Activated T-cell treated with anti-CD3 and anti-CD28 coated beads for 1 hour (primary cell): ENCODE measurements around the gene KAZN.

Experiments used
- DNase-seq: peaks from one replicate; pipeline ENCODE4 v3.0.0-alpha.2; 2020; ENCODE audit warnings: low read depth

The KAZN gene

DNA sequence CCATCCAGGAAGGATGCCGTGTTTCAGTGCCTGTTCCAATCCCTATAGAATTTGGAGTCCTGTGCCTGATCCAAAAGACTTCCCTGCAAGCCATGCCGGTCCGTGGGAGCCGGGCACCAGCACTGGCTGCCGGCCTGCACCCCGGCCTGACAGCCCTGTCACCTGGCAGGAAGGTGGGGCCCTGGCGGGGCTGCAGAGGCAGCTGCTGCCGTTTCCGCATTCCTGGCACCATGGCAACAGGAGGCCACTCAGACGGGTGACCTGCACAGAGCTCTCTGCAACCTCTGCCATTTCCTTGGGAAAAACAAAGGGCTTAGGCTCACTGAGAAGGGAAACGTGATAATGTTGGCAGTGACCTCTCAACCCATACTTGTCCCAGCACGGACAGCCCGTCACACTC lies 491.9 kb downstream of the KAZN start:
- DNase-seq, result no peak

DNA sequence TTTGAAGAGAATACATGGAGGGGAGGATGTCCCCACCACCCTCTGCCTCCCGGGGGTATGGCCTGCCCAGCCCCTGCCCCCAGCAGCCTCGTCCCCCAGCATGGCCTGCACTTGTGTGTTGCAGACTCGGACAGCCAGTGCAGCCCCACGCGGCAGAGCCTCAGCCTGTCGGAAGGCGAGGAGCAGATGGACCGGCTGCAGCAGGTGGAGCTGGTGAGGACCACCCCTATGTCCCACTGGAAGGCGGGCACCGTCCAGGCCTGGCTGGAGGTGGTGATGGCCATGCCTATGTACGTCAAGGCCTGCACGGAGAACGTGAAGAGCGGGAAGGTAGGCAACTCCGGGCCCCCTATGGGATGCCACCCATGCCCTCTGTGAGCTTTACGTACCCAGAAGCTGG lies 495.6 kb downstream of the KAZN start:
- no peak for DNase-seq

DNA sequence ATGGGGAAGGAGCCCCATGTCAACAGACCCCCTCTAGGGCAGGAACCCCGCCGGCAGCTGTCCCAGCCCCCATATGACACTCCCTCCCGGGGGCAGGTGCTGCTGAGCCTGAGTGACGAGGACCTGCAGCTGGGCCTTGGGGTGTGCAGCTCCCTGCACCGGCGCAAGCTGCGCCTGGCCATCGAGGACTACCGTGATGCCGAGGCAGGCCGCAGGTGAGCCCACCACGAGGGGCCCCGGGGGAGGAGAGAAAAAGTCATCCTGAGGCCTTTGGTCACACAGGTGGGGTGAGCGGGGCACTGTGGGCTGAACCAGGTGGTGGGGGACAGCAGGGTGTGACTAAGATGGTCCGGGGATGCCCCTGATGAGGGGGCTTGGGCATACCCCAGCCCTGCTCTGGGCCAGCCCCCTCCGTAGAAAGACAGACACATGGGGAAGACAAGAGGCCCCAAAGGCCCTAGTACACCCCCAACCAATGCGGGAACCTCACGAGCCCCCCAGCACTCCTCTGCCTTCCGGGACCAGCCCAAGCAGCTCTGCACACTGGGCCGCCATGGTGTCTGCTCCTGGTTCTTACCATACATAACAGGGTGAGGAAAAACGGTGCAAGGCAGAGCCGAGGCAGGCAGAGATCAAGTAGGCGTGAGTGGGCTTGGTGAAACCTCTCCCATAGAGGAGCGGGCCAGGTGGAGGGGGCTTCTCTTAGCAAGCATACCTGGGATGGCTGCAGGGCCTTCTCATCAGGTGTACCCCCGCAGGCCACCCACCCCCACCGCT lies 496.4 kb downstream of the KAZN start:
- DNase-seq, result no peak

DNA sequence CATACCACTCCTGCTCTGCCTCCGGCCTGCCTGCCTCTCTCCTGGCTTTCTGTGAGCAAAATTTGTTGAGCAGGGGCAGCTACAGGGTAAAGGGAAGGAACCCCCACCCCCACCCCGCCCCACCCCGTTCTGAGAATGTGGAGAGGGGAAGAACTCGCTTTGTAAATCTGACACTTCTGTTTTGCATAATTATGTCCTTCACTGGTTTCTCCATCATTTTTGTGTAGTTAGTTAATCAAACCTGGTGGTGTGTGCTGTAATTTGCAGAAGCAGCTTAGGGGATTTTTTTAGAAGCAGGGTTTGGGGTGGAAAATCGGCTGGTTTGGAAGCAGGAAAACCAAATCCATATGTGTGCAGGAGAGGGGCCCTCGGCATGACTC lies 497.0 kb downstream of the KAZN start:
- no peak for DNase-seq

DNA sequence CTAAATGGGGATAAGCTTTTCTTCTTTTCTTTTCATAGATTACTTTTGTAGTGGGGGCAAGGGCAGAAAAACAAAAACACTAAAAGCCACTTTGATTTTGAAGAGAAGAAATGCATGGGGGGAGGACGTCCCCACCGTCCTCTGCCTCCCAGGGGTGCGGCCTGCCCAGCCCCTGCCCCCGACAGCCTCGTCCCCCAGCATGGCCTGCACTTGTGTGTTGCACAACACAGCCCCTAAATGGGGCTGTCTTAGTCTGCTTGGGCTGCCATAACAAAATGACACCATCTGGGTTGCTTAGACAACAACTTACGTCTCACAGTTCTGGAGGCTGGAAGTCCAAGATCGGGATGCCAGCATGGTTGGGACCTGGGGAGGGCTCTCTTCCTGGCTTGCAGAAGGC lies 497.8 kb downstream of the KAZN start:
- DNase-seq, result no peak

DNA sequence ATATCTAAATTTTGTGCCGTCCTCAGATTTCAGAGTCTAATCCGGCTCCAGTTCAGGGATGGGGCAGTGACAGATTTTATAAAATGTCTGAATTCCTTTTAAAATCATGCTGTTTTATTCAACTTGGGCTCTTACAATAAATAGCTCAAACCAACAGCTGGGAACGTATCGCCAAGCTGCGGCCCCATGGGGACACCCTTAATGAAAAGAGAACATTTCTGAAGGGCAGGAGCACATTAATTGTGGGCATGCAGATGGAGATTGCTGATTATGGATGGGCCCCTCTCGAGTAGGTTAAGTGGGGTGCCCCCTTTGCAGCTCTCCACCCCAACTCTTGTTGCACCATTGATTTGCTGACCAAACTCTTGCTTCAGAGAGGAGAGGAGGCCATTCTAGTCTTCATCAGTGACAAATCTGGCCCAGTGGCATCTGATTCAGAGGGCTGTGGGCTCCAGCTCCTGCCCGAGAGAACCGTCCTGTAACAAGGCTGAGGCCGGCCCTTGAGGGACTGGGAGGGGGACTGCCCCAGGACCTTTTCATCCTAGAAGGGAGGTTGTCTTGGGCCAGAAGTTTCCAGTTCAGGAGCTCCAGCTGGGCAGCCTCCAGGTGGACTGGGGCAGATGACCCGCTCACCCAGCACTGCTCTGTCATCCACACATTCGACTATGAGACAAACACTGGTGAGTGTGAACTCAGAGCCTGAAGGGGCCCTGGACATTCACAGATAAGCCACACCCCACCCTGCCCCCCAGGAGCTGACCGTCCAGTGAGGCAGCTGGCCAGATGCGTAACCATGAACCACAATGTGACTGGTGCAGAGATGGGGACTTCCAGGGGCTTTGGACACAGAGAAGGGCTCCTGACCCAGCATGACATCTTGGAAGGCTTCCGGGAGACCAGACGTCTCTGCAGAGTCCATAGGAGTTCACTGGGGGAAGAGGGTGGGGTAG lies 500.0 kb downstream of the KAZN start:
- DNase-seq, result no peak

DNA sequence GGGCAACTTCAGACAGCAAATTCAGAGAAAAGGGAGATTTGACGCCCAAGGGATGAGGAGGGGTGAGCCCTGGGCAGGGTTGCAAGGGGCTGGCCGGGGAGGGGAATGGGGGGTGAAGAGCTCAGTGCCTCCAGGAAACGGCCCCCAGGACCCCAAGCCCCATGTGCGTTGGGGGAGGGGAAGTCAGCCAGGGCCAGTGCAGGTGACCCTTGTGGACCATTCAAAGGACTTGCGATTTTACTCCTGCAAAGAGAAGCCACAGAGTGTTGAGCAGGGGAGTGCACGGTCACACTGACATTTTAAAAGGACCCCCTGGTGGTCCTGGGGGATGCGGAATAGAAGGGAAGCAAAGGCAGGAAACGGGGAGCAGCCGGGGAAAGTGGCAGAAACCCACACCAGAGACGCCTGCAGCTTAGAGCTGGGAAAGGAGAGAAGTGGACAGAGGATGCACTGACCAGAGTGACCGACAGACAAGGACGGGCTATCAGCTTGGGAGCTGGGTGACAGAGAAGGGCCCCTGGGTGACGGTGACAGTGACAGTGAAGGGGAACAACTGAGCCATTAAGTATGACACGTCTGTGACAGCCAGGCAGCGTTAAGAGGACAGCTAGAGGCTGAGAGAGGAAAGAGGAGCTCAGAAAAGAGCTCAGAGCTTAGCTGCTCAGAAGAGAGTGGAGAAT lies 501.1 kb downstream of the KAZN start:
- no peak for DNase-seq

DNA sequence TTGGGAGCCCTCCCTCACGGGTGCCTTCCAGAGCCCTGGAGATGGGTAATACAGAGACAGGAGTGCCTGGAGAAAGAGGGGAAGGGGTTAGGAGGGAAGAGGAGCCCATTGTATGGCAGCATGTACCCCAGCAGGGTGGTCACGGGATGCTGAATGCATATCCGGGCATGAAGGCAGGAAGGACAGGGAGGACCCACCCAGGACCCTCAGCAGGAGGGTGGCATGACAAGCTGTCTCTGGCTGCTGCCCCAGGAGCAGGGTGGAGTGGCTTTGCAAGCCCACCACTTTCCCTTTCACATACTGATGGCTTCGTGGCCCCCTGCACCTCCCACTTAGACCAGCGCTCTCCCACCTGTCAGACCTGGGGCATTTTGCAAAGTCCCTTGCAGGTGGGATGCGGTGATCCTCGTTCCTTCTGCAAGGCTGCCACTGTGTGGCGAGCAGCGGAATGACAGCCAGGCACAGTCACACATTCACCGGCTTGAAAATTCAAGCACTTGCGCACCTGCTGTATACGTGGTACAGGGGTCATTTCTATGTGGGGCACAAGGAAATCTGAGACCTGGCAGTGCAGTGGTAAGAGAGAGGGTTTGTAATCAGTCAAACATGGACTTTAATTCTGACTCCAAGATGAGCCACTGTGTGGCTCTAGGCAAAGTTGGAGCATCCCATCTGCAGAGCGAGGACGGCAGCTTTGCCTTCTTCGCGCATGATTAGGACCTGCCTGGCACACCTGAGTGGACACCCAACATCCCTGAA lies 501.8 kb downstream of the KAZN start:
- DNase-seq, result peak; percentile 27

DNA sequence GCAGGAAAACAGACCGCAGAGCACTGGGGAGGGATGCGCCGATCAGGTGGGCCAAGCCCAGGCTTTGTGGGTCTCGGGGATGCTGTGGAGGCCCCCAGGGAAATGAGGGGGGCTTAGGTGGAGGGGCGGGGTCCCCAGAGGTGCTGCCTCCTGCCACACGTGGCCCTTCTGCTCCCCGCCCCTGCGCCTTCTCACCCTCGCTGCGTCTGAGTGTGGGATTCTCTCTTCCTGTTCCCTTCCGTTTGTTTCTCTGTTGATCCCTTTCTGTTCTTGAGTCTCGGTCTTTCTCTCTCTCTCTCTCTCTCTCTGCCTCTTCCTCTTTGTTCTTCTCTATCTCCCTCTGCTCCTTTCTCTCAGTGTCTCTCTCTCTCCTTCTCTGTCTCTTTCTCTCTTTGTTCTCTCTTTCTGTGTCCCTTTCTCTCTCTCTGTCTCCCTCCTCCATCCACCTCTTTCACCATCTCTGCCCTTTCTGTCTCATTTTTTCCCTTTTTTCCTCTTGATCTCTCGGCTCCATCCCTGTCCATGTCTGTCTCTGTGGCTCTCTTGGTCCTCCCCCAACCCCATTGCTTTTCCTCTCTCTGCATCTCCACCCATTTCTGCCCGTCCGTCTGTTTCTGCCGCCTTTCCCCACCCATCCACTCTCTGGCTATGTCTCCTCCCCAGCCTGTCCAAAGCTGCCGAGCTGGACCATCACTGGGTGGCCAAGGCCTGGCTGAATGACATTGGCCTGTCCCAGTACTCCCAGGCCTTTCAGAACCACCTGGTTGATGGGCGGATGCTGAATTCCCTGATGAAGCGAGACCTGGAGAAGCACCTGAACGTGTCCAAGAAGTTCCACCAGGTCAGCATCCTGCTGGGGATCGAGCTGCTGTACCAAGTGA lies 502.6 kb downstream of the KAZN start:
- DNase-seq, result no peak

DNA sequence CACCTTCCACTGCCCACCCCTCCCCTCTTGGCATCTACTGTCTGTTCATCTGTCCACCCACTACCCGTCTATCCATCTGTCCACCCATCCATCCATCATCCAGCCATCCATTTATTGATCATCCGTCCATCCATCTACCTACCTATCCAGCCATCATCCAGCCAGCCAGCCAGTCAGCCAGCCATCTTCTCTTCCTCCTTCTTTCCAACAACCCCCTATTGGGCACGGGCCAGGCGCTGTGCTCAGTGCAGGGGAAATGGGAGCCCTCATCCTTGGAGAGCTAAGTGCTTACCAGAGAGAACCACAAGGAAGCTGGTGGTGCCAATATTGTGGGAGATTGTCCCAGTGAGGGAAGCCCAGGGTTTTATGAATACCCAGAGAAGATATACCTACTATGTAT lies 503.3 kb downstream of the KAZN start:
- DNase-seq, result no peak

DNA sequence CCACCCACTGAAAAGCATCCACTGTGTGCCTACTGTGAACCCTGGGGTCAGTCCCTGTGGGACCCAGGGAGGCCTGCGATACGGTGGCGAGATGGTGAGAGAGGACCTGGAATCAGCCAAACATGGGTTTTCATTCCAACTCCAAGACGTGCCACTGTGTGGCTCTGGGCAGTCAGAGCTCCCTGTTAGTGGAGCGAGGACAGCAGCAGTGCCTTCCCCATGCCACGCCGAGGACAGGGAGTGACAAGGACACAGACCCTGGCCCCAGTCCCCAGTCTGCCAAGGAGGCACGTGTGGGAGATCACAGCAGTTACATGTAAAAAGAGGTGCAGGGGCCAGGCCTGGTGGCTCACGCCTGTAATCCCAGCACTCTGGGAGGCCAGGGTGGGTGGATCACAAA lies 504.2 kb downstream of the KAZN start:
- no peak for DNase-seq

DNA sequence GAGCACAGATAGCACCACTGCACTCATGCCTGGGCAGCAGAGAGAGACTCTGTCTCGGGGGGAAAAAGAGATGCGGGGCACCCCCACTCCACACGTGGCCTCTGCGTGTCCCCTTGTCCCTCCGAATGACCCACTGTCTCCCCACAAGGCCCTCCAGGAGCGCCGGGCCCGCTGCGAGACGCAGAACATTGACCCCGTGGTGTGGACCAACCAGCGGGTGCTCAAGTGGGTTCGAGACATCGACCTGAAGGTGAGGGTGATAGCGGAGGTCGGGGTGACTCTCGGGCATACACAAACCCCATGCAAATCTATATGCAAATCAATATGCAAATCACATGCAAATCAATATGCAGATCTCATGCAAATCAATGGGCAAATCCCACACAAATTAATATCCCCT lies 504.7 kb downstream of the KAZN start:
- DNase-seq, result no peak

DNA sequence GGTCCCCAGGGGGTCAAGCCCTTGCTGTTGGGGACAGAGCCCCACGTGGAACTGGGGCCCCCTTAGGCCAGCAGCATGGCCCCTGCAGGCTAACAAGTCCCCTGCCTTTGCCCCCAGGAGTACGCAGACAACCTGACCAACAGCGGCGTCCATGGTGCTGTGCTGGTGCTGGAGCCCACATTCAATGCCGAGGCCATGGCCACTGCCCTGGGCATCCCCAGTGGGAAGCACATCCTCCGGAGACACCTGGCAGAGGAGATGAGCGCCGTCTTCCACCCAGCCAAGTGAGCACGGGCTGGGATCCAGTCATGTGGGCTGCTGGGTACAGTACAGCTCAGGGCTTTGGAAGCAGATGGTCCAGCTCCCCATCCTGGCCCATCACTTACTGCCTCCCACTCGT lies 505.4 kb downstream of the KAZN start:
- DNase-seq, result no peak

DNA sequence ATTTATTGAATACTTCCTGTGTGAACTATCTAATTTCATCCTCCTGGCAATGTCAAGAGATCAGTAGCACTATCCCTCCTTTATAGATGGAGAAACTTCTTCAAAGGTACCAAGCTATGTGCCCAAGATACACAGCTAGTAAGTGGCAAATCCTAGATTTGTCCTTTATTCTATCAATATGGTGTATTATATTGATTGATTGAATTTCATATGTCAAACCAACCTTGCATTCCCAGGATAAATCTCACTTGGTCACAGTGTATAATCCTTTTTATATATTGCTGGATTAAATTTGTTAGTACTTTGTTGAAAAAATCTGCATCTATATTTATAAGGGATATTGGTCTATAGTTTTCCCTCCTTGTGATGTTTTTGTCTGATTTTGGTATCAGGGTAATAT lies 506.3 kb downstream of the KAZN start:
- DNase-seq, result no peak

DNA sequence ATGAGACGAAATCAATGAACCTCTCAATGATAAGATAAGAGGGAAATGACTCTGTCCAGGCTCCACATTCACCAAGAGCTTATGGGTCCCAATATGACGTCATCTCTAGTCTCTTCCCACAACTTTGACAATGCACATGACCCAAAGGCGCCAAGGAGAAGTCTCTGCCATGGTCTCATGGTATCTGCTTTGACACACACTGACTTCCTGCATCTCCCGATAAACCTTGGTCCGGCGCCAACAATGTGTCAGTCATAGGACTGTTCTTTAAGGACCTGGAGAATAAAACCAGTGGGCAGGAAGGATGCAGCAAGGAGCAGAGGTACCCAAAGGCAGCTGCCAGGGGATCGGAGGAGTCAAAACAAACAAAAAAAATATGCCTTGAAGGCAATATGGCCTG lies 508.1 kb downstream of the KAZN start:
- DNase-seq, result no peak

DNA sequence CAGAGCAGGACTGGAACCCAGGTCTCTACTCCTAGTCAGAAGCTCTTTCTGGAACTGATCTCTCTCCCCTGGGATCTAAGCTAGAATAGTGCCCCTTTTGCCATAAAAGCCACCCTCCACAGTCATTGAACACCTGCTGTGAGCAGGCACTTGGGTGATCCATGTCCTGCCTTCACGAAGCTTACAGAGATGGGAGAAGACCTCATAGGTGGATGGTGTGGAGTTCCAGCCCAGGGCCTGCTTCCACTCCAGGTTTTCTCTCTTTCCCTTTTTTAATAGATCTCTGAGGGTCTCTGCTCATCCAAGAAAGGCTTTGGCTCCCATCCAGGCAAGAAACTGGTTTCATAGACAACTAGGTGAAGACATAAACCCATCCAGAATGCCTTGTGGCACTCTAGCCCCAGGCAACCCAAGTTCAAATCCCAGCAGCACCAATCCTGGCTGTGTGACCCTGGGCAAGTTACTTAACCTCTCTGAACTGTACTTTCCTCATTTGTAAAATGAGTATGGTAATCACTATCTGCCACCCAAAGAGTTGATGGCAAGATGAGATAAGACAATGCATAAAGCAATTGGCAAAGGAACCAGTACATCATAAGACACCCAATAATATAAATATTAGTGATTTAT lies 508.7 kb downstream of the KAZN start:
- no peak for DNase-seq

DNA sequence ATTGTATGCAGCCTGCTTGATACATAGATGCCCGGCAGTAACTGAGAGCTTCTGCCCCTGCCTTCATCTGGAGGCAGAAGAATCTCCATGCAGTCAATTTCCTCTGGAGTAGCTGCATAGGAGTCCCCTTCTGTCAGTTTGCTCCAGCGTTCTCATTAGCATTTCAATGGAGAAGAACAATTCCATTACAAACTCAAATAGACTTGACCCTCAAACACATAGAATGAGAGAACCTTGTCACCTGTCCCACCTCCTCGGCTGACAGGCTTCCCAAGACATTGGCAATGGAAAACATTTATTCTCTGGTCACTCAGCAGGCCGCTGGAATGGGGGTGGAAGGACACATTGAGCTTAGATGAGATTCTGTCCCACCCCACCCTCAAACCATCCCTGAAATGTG lies 509.4 kb downstream of the KAZN start:
- no peak for DNase-seq

DNA sequence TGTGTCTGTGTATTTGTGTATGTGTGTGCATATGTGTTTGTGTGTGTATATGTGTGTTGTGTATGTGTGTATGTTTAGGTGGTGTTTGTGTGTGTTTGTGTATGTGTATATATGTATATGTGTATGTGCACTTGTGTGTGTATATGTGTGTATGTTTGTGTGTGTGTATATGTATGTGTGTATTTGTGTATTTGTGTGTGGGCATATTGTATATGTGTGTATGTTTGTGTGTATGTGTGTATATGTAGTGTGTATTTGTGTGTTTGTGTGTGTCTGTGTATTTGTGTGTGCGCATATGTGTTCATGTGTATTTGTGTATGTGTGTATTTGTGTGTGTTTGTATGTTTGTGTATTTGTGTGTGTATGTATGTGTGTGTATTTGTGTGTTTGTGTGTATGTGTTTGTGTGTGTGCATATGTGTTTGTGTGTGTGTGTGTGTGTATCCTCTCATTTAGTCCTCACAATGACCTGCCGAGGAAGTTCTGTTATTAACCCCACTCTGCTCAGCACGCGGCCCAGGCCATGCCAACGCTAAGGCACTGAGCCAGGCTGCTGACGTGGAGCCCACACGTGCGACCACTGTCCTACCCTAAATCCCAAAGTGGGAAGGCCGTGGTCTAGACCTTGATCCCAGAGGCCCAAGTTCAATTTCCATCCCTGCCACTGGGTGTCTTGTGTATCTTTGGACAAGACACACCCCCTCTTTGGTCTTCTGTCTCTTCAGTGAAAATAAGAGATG lies 511.8 kb downstream of the KAZN start:
- DNase-seq, result no peak

DNA sequence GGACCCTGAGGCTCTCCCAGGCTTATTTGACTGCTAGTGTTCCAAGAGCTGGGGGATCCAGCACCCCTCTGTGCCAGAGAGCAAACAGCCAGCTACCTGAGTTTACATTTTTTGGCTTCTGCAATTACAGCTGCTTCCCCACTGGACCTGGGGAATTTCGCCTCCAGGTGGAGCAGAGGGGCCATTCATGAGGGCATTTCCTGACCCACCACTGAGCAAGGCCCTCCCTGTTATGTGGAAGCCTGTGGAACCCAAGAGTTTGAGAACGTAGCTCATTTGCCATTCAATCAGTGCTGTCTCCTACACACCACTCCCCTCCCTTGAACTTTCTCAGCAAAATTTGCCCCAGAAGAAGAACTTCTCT lies 512.4 kb downstream of the KAZN start:
- DNase-seq, result no peak

DNA sequence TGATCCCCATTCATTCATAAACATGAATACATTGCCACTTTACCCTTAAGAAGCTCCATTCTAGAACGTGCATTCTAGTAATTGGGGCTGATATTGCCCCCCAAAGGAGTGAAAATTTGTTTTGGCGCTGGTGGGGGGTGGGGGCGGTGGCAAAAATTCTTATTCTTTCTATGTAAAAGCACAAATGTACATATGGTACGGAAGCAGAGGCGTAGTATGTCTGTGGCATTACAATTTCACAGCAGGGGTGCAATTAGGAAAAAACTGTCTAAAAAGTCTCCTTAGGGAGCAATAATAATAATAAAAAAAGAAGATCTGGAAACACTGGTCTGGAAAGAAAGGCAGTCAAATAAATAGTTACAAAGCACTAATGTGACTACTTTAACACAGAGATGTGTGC lies 514.7 kb downstream of the KAZN start:
- DNase-seq, result no peak
